T follicular helper cell (primary cell): ENCODE measurements around the gene ITGB2.
A peak's percentile ranks its signal among the peaks of the same experiment; 100 is the strongest.

ENCODE experiments used
- DNase-seq: peaks from one replicate; pipeline ENCODE4 v3.0.0-alpha.2; 2020; ENCODE audit warnings: low read depth

The ITGB2 gene

GRCh38 chr21:44897326-44898010, 23.2 kb downstream of the ITGB2 start:
- DNase-seq = no peak

GRCh38 chr21:44896561-44897286, 24.0 kb downstream of the ITGB2 start:
- DNase-seq = no peak

GRCh38 chr21:44895859-44896258, 24.8 kb downstream of the ITGB2 start:
- DNase-seq = no peak

GRCh38 chr21:44894687-44895302, 25.9 kb downstream of the ITGB2 start:
- DNase-seq = no peak

GRCh38 chr21:44893948-44894656, 26.6 kb downstream of the ITGB2 start:
- no peak for DNase-seq

- DNase-seq = no peak
Observed at GRCh38 chr21:44893278-44893556, 27.5 kb downstream of the ITGB2 start.

- DNase-seq = peak; percentile 69
Observed at GRCh38 chr21:44892536-44893277, 28.0 kb downstream of the ITGB2 start.

- no peak for DNase-seq
Observed at GRCh38 chr21:44892095-44892494, 28.6 kb downstream of the ITGB2 start.

GRCh38 chr21:44891631-44892031, 29.1 kb downstream of the ITGB2 start:
- no peak for DNase-seq

GRCh38 chr21:44890961-44891541, 29.6 kb downstream of the ITGB2 start:
- DNase-seq = no peak

- DNase-seq = no peak
Observed at GRCh38 chr21:44890338-44890931, 30.3 kb downstream of the ITGB2 start.

GRCh38 chr21:44889625-44890337, 30.9 kb downstream of the ITGB2 start:
- DNase-seq = no peak

GRCh38 chr21:44888581-44889550, 31.8 kb downstream of the ITGB2 start:
- DNase-seq = no peak

GRCh38 chr21:44887807-44888580, 32.7 kb downstream of the ITGB2 start:
- no peak for DNase-seq

- no peak for DNase-seq
Observed at GRCh38 chr21:44887126-44887806, 33.4 kb downstream of the ITGB2 start.

GRCh38 chr21:44886113-44887075, 34.3 kb downstream of the ITGB2 start:
- DNase-seq = no peak

- DNase-seq = no peak
Observed at GRCh38 chr21:44885615-44886014, 35.1 kb downstream of the ITGB2 start.
